ENCODE data around the gene CEMIP. TPM values are rescaled to one million over a fixed set of nuclear protein-coding genes. Genes with fewer than 3 reads are reported as not detected.

The CEMIP gene
- total and polyA plus RNA-seq, 2 of the 8 experiments (the other 6 are each of a cell fraction or from before 2014, with no cell fraction given): 0.11 to 0.60 TPM

- Histone ChIP-seq H2BK5ac (ENCODE audit: low read depth, low read length) (no peak overlapping the region), H2AFZ (ENCODE audit: low read length) (no peak overlapping the region), H3K4me1 (replicated peaks in 1 of 4; ENCODE audit: control insufficient read depth in 3 of 4, insufficient read depth in 4 of 4, low read length in 3 of 4) (peaks cover 0 to 7% (median 4%) of the 10 kb centered on the region in 4 experiments; a peak in 5 of 7 replicates), H3K4ac (replicated peaks; ENCODE audit: insufficient read length, low read depth, low read length) (no peak overlapping the region), H2BK20ac (ENCODE audit: low read length) (no peak overlapping the region), H3K27ac (ENCODE audit: low read depth, low read length) (no peak overlapping the region), H3K4me3 (ENCODE audit: extremely low read depth in 1 of 4, insufficient read depth in 2 of 4, low read depth in 3 of 4, low read length in 4 of 4) (no peak overlapping the region), H3K23ac (ENCODE audit: insufficient read length) (no peak overlapping the region), H3K27me3 (replicated peaks in 1 of 4; ENCODE audit: control insufficient read depth in 3 of 4, extremely low read depth in 1 of 4, insufficient read depth in 3 of 4, low read length in 3 of 4) (peaks cover 4 to 43% (median 33%) of the 10 kb centered on the region in 4 experiments), H3K36me3 (ENCODE audit: control insufficient read depth in 2 of 4, insufficient read depth in 4 of 4, low read length in 3 of 4) (no peaks in the 10 kb centered on the region), H4K20me1 (replicated peaks in 1 of 2; ENCODE audit: control insufficient read depth in 1 of 2, insufficient read depth in 2 of 2, low read length in 2 of 2) (peaks cover 0 to 5% of the 10 kb centered on the region in 2 experiments), H3K14ac (ENCODE audit: insufficient read length) (no peak overlapping the region), H2BK12ac (ENCODE audit: low read depth, low read length) (no peak overlapping the region), H3K56ac (replicated peaks; ENCODE audit: insufficient read length, low read depth, low read length) (no peak overlapping the region), H4K91ac (replicated peaks; ENCODE audit: insufficient read length, low read length) (no peak overlapping the region), H3K4me2 (ENCODE audit: insufficient read depth in 1 of 2, low read depth in 2 of 2, low read length in 2 of 2) (peak overlapping the region in 1 of 2 experiments; percentile 98; a peak in 1 of 4 replicates), H4K8ac (ENCODE audit: extremely low read depth, insufficient read depth, low read length) (no peak overlapping the region), H2BK15ac (ENCODE audit: low read length) (no peak overlapping the region), H3K79me1 (ENCODE audit: low read depth, low read length) (no peaks in the 10 kb centered on the region), H2AK5ac (ENCODE audit: low read depth, low read length) (no peak overlapping the region), H3K9ac (replicated peaks in 1 of 4; ENCODE audit: extremely low read depth in 1 of 4, low read depth in 3 of 4, low read length in 3 of 4) (no peak overlapping the region), H4K5ac (ENCODE audit: insufficient read length, low read depth, low read length) (no peak overlapping the region), H3K9me3 (ENCODE audit: insufficient read depth in 2 of 2, low read depth in 1 of 2, low read length in 1 of 2) (no peaks in the 10 kb centered on the region), H3K79me2 (ENCODE audit: control insufficient read depth in 1 of 2, insufficient read depth in 2 of 2, low read length in 2 of 2) (no peaks in the 10 kb centered on the region), H3K23me2 (ENCODE audit: low read depth, low read length) (peaks cover 15% of the 10 kb centered on the region), H2BK120ac (replicated peaks; ENCODE audit: low read depth, low read length) (no peak overlapping the region), H3K18ac (ENCODE audit: extremely low read depth, low read length) (no peak overlapping the region)
- DNase-seq (ENCODE audit: low read depth in 1 of 2, low spot score in 2 of 2) (no peak), FAIRE-seq (no peak)
- WGBS, 2 experiments (ENCODE audit: extremely low coverage in 1 of 2, insufficient coverage in 1 of 2, insufficient read length in 1 of 2, insufficient replicate concordance in 2 of 2, low coverage in 1 of 2, low lambda C conversion rate in 2 of 2, missing lambda C conversion rate in 1 of 2): 93% methylated on average over 10 of the region's 10 CpGs; no CpG with 5 or more reads in 1 of the 2 experiments
- ChIA-PET CTCF (ENCODE audit: partially characterized antibody) (interaction anchor here (0.6 to 8.3 kb wide), 44 partner anchors 8 to 367 kb away, joined by 3 to 133 read pairs (median 6); partner anchors contain the start of gene ABHD17C), POLR2A (ENCODE audit: partially characterized antibody) (interaction anchor here (2.3 kb wide), 1 partner anchor 210 kb away, joined by 9 read pairs; no protein-coding TSS in a partner anchor)
- TF ChIP-seq CREB1 (IDR thresholded peaks at IDR 0.05): no peak
- TF ChIP-seq ATF2 (IDR thresholded peaks at IDR 0.05; ENCODE audit: low read length): no peak
- no peak for TF ChIP-seq CBX5 (IDR thresholded peaks at IDR 0.05; ENCODE audit: low read depth, low read length)
- no peak for TF ChIP-seq RAD21 (IDR thresholded peaks at IDR 0.05 in 1 of 2, conservative IDR thresholded peaks at IDR 0.05 in 1 of 2; ENCODE audit: low read depth in 2 of 2, low read length in 2 of 2)
- TF ChIP-seq CTBP2 (IDR thresholded peaks at IDR 0.05; ENCODE audit: borderline replicate concordance, insufficient read depth, insufficient read length, low read length): no peak
- no peak for TF ChIP-seq E2F6 (IDR thresholded peaks at IDR 0.05)
- TF ChIP-seq BRCA1 (IDR thresholded peaks at IDR 0.05; ENCODE audit: low read depth, low read length): no peak
- no peak for TF ChIP-seq ATF3 (IDR thresholded peaks at IDR 0.05; ENCODE audit: insufficient read depth, low read depth, low read length)
These were observed 1.1 kb upstream of the CEMIP start for GRCh38 chr15:80777826-80778620.
